Left ventricle myocardium superior (tissue), 1 donor: Measurements from ENCODE around the gene PPFIA4. TPM values are rescaled to one million over a fixed set of nuclear protein-coding genes. Genes with fewer than 3 reads are reported as not detected.

Source experiments
- ATAC-seq: fragments of 200-7000 bp; cut with Tn5 transposase; one replicate; pipeline ENCODE4 v1.9.1; 2020; ENCODE audit warnings: mild to moderate bottlenecking, moderate library complexity
- DNase-seq: peaks from one replicate; pipeline ENCODE4 v3.0.0-alpha.2; 2020
- intact Hi-C: fragments of 100-400 bp; cut with micrococcal nuclease; formaldehyde crosslinking; loops from one replicate; pipeline ENCODE4 v1.11.0; 2022
- total RNA-seq: library from RNA; stranded (reverse); fragmentation: NEBNext Ultra II Directional; extraction: Animal tissue kit (Norgen Biotek cat#: 25700); gene quantifications from one replicate; pipeline ENCODE4 v1.2.1, GENCODE V29; 2021
- donor health status: DM: no; HTN: yes; CAD: no; lungs with severe emphysema.

The PPFIA4 gene
- total RNA-seq, 1 donor from 2014 or later = 21.3 TPM

DNA sequence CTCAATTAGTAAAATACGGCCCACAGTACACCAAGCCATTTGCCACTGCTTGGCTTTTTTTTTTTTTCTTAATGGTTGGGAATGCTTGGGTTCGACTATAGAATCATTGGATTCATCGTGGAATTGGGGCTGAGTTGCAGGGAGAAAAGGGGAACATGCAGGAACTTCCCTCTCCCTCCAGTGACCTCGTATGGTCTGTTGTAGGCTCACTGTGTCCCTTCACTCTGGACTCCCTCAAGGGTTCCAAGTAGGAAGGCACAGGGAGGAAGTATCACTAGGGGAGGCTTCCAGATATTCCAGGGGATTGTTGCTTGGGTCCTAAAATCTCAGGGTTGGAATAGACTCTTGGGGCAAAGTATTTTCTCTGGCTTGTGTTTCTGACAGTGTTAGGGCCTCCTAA, 24.5 kb downstream of the PPFIA4 start:
- ATAC-seq (no peak), DNase-seq (no peak)
- intact Hi-C loops = no loop called here

DNA sequence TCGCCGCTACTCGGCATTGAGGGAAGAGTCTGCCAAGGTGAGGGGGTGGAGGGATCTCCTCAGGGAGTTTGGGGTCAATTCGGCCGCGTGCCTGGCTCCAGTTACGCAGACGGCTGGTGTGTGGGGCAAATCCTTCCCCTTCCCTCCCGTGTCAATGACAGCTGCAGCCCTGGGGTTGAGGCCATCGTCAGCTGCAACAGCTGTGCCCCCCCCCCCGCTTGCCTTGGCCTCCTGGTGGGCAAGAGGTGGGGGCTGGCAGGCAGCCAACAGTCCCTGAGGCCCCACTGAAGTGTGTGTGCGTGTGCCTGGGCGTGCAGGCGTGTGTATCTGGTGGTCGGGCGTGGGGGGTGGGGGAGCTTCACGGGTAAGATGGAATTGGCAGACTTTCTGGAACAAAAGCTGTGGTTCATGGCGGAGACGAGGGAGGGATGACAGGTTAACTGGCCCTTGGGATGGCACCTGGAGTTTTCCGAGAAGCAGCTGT, 25.6 kb downstream of the PPFIA4 start:
- DNase-seq (no peak), ATAC-seq (no peak)
- intact Hi-C loops = no loop called here

DNA sequence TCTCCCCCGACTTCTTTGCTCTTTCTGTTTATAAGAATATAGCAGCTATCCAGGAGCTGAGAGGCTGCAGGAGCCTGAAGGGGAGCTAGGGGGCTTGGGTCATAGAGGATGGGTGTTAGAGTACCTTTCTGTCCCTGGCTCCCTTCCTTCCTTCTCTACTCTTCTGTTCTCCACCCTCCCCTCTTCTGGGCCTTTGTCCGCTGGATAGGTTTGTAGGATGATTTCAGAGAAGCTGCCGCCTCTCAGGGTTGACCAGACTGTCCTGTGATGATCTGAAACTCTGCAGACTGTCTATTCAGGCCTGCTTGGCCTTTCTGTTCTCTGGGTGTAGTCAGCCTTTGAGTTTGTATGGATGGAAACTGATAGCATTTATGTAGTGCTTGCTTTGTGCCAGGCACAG, 26.3 kb downstream of the PPFIA4 start:
- DNase-seq (no peak), ATAC-seq (no peak)
- intact Hi-C loops = no loop called here

DNA sequence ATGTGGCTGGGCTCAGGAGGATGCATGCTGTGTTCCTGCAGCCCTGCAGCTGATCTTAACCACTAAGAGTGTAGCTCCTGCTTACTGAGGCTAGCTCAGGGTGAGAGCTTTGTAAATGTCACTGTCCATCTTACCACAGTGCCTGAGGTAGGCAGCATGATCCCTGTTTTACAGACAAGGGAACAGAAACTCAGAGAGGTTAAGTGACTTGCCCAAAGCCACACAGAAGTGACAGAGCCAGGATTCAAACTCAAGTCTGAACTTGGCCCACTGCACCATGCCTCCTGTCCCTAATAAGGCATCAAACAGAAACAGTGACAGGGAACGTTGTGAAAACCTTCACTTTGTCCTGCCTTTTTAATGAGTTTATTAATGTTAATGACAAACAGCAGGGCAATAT, 27.9 kb downstream of the PPFIA4 start:
- intact Hi-C loops = no loop called here
- no peak for DNase-seq
- ATAC-seq = no peak

DNA sequence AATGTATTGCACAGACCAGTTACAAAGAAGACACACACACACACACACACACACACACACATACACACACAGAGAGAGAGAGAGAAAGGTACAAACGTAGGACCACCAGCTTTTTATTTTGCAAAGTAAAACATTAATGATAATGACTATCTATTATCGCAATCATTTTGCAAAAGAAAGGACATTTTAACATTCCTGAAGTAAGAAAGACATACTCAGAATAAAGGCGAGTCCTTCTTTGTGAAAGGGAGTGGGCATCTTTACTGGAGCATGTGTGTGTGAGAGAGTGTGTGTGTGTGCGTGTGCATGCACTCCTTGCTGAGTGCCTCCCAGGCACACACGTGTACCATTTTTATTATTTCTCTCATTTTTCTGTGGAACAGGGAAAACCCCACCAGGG, 28.4 kb downstream of the PPFIA4 start:
- no peak for DNase-seq
- no peak for ATAC-seq
- intact Hi-C loops = no loop called here

DNA sequence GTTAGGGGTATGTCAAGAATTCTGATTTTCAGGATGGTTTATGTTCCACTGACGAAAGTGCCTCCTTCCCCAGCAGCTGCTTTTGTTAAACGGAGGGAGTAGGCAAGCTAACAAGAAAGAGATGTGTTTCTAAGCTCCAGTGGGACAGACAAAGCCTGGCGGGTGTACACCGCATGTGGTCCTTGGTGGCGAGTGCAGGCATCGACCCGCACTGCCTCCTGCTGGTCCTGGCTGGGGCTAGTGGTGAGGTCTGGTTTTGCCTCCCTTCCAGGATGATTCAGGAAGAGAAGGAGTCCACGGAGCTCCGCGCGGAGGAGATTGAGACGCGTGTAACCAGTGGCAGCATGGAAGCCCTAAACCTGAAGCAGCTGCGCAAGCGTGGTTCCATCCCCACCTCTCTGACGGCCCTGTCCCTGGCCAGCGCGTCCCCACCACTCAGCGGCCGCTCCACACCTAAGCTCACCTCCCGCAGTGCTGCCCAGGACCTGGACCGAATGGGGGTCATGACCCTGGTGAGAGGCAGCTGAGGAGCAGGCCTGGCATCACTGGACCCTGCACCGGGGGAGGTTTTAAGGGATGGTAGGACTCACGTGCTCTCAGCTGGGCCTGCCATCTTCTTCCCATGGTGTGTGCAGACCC, 29.0 kb downstream of the PPFIA4 start:
- intact Hi-C loops = no loop called here
- DNase-seq (no peak), ATAC-seq (no peak)

DNA sequence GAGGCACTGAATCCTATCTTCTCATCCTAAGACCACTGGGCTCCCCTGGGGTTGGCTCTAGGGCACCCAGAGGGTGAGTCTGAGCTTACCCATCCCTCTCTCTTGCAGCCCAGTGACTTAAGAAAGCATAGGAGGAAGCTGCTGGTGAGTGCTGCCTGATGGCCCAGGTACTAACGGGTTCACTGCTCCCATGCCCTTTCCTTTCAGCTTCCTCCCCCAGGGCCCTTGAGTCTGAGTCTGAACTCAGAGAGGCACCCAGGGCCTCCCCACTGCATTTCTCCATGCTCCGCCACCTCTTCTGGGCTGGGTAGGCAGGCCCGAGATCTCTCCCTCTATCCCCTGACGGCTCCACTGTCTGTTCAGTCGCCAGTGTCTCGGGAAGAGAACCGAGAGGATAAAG, 29.7 kb downstream of the PPFIA4 start:
- no peak for DNase-seq
- ATAC-seq = no peak
- intact Hi-C loops = no loop called here

DNA sequence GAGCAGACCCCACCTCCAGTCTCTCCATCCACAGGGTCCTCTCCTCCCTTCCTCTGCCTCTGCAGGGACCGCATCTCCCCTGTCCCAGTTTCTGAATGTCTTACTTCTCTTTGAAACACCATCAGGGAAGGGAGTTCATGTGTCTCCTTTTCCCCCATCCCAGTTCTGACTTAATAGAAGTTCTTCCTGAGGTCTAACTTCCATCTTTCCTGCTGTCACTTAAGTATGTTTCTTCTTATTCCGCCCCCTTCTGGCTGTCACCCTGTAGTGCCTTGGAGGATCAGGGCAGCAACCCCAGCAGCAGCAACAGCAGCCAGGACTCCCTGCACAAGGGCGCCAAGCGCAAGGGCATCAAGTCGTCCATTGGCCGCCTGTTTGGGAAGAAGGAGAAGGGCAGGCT, 30.2 kb downstream of the PPFIA4 start:
- ATAC-seq = no peak
- no peak for DNase-seq
- intact Hi-C loops = no loop called here

DNA sequence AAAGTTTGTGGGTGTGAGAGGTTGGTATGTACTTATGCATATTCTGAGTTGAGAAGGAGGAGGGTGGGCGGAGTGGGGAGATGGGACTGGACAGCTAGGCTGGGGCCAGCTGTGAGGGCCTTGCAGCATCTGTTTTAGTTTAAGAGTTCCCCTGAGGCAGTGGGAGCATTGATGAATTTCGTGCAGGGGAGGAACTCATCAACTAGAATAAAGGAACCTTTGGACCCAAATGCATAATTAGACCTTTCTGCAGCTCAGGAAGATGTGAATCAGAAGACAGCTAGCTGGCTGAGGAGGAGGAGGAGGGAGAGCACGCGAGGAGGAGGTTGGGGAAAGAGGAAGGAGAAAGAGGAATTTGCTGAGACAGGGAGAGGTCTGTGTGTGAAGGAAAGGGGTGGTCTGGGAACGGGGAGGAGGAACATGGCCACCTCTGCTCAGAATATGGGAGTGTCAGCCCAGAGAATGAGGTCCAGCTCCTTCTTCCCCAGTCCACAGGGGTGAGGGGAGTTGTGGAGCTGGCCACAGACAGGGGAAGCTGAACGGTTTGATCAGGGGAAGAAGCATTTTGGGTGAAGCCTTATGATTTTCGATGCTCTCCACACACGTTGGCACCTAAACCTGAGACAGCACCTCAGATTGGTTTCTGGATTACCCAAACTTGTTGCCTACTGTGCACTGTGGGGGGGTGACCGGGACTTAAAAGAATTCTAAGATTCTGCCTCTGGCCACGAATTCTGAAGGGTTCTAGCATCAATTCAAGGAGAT, 31.8 kb downstream of the PPFIA4 start:
- intact Hi-C loops = no loop called here
- peak; percentile 51 for ATAC-seq
- no peak for DNase-seq

DNA sequence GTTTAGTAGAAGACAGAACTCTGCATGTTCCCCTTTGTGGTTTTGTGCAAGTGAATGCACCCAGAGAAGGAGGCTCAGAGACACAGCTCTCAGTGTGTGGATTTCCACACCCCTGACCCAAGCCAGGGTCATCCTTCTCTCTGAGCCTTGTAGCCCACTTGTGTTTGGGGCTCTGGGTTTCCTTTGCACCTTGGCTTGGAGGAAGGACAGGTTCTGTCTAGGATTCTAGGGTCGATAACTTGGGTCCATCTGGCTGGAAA, 32.3 kb downstream of the PPFIA4 start:
- DNase-seq (no peak), ATAC-seq (peak; percentile 47)
- intact Hi-C loops = no loop called here

DNA sequence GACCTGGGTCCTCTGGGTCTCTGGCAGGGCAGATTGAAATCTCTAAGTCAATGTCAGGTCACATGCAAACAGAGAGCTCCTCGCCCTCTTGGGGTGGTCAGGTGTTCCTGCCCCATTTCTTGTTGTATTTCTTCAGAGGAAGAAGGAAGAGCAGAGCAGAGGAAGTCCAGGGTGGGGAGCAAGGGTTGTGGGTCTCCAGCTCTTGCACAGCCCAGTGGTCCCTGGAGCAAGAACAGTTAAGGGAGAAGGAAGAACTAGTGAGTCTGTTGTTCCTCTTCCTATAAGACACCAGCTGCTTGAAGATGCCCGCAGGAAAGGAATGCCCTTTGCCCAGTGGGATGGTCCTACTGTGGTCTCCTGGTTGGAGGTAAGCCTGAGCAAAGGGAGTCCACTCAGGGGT, 33.2 kb downstream of the PPFIA4 start:
- intact Hi-C loops = no loop called here
- DNase-seq = no peak
- ATAC-seq = peak; percentile 41

DNA sequence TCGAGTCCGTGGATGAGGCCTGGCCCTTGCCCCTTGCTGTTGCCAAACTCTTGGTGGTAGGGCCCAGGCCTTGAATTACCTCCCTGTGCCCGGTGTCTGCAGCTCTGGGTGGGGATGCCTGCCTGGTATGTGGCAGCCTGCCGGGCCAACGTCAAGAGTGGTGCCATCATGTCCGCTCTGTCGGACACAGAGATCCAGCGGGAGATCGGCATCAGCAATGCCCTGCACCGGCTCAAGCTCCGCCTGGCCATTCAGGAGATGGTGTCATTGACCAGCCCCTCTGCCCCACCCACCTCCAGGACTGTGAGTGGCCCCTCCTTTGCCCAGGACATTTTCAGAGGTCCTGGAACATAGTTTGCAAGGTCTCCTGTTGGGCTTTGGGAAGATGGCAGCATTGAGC, 33.8 kb downstream of the PPFIA4 start:
- intact Hi-C loops = no loop called here
- DNase-seq (no peak), ATAC-seq (no peak)

DNA sequence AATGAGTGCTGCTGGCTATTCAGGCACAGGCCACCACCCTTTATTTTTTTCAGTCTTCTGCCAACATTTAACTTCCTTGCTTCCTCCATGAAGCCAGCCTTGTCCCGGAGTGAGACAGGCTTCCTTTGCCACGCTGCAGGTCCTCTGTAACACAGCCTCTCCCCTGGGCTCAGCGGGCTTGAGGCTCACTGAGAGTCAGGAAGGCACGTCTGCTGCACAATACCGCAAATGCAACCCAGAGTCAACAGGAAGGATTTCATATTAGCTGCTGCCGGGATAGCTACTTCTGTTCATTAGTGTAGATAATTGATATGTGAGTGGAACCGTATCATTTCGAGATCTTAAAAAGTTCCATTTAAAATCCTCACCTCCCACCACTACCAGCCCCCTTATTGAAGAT, 37.0 kb downstream of the PPFIA4 start:
- ATAC-seq (no peak), DNase-seq (no peak)
- intact Hi-C loops = no loop called here

DNA sequence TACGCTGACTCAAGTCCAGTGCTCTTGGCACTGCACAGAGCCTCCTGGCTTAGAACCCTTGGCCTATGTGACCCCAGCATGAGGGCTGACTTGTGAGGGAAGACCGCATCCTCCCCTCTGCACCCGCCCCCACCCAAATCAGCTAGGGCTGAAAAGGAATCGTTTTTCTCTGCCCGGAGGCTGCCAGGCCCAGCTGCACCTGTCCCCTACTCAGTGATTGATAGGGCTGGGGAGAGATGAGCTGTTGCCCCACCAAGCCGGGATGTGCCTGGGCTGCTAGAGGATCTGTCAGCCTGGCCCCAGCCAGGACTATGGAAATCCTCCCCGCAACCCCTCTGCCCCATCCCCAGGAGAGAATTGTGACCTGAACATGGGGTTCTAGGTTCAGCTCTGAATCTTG, 38.9 kb downstream of the PPFIA4 start:
- ATAC-seq = no peak
- intact Hi-C loops = no loop called here
- no peak for DNase-seq

DNA sequence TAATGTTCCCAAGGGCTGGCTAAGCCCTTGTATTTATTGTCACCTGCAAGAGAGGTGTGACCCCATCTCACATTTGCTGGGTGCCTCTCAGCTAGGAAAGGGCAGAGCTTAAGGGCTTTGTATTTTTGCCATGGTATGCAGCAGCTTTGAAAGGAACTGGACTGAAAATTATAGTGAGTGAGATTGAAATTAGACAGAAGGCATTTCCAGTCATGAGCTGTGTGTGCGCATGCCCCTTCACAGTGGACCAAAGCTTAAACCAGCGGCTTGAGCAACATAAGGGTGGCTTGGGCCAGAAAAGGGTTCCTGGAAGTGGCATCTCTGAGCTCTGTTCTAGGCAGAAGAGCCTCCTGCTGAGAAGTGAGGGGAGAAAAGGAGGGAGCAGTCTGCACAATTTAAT, 39.7 kb downstream of the PPFIA4 start:
- intact Hi-C loops = no loop called here
- no peak for ATAC-seq
- no peak for DNase-seq

DNA sequence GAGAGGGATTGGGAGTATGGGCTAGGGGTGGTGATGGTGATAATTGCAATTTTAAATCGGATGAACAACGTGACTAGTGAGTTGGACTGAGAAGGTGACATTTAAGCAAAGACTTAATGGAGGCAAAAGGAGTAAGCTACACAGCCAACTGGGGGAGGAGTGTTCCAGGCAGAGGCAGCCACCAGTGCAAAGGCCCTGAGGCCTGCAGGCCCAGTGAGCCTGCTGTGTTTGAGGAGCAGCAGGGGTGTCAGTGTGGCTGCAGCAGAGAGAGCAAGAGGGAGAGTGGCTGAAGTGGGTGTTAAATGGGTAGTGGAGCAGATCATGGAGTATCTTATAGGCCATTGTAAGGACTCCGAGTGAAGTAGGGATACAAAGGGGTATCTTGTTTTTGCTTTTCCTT, 40.7 kb downstream of the PPFIA4 start:
- ATAC-seq = no peak
- no peak for DNase-seq
- intact Hi-C loops = no loop called here

DNA sequence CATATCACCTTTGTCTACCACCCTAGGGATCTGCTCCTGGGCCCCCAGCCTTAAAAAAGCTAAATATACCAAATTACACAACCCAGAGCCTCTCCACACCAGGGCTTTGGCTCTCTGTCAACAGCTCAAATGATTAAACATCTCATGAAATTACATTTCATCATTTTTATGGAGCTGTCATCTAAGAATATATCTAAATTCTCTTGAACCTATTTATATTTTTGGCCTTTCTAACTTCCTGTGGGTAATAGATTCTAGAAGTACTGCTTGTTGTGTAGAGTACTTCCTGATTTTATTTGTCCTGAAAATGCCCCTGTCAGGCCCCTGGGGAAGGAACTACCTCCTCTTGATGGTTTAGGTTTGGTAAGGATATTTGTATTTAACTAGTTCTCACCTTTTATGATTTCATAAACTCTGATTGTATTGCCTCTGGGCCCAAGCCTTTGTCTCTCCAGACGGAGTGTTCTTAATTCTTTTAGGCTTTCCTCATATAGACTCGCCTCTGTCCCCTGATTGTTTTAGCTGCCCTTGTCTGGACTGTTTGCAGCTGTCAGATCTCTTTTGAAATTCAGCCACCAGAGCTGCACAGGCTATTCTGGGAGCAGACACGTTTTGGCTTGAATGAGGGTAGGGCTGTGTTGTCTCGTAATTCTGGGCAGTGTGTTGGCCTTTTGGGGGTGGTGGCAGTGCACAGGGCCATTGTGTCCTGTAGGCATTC, 42.9 kb downstream of the PPFIA4 start:
- DNase-seq (no peak), ATAC-seq (peak; percentile 92)
- intact Hi-C loops = no loop called here

DNA sequence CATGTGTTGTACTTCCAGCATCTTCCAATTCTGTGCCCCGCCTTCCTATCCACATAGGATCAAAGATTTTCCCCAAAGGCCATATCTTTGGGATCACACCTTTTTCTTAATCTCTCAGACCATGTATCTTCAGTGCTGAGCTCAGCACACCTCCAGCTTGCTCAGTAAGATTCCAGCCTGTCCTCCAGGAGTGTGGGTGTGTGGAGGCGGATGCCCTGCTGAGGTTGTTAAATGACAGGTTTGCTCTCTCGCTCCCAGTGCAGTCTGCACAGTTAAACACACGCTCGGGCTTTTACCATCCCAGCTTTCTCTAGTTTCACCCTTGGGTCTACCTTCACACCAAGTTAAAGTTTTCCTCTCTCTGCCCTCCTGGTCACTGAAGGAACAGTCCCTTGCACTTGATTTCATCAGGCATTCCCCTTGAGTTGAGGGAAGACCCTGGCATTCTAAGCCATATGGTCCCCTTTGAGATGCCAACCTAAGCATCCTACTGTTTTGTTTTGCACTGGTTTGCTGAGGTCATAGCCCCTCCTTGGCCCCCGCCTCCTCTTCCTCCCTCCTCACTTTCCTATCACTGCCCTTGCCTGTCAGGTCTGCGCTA, 45.8 kb downstream of the PPFIA4 start:
- intact Hi-C loops = no loop called here
- ATAC-seq (no peak), DNase-seq (no peak)

DNA sequence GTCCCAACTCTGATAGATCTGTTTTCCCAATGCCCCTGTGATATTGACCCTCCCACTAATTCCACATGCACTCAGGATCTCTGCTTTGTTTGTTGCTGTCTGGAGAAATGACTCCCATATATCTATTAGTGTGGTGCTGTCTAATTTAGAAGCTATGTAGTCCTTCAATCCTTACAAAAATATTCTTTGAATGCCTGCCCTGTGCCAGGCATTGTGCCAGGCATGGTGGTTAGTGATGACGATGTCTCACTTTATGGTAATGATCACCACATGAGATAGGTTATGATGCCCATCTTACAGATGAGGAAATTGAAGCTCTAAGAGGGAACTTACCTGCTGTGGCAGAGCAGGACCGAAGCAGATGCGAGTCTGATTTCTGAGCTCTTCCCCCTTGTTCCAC, 46.6 kb downstream of the PPFIA4 start:
- intact Hi-C loops = no loop called here
- ATAC-seq (no peak), DNase-seq (no peak)

DNA sequence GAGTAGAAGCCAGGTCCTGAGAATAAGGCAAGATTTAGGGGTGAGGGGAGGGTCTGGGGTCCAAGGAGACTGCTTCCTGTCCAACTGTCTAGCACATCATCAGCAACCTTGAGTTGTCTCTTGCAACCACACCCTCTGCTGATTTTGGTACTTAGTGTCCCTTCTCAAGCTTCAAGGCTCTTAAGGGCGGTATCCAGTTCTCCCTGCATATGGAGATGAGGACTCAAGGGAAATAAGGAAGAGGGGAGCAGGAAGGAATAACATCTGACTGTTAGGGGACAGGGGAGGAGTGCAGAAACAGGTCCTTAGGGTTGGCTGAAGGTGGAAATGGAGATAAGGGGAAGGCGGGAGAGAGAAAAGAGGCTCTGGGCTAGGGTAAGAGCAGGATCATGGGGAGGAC, 47.2 kb downstream of the PPFIA4 start:
- DNase-seq (no peak), ATAC-seq (no peak)
- intact Hi-C loops = no loop called here
